Measurements from ENCODE around the gene AHDC1. TPM values are rescaled to one million over a fixed set of nuclear protein-coding genes. Genes with fewer than 3 reads are reported as not detected.

Gene AHDC1
- total and polyA plus RNA-seq, 2 of the 13 experiments (the other 11 are each of a cell fraction or from before 2014, with no cell fraction given), result 1.0 to 2.7 TPM

GRCh38 chr1:27603681-27604578 lies at the start of gene AHDC1 (continued):
- TF ChIP-seq RBM39 (IDR thresholded peaks at IDR 0.05; ENCODE audit: low read depth, low read length, poor library complexity, severe bottlenecking), result no peak
- no peak for TF ChIP-seq SKIL (CRISPR knock-in tag; IDR thresholded peaks at IDR 0.05; ENCODE audit: borderline replicate concordance)
- no peak for TF ChIP-seq FOXP1 (IDR thresholded peaks at IDR 0.05)
- TF ChIP-seq FOXP1 (CRISPR knock-in tag; IDR thresholded peaks at IDR 0.05), result no peak
- TF ChIP-seq GFI1 (CRISPR knock-in tag; IDR thresholded peaks at IDR 0.05; ENCODE audit: borderline replicate concordance), result no peak
- TF ChIP-seq ZNF256 (CRISPR knock-in tag; conservative IDR thresholded peaks at IDR 0.05), result no peak
- no peak for TF ChIP-seq DPF2 (CRISPR knock-in tag; IDR thresholded peaks at IDR 0.05; ENCODE audit: borderline replicate concordance, low read depth)
- TF ChIP-seq ZNF441 (CRISPR knock-in tag; IDR thresholded peaks at IDR 0.05; ENCODE audit: borderline replicate concordance), result 0 out of 2 replicates have a peak, but pooled peaks have one; percentile 35
- TF ChIP-seq REST (IDR thresholded peaks at IDR 0.05; ENCODE audit: borderline replicate concordance in 1 of 2, low read depth in 1 of 2, low read length in 2 of 2), result no peak
- no peak for TF ChIP-seq AKAP8 (CRISPR knock-in tag; IDR thresholded peaks at IDR 0.05)
- no peak for TF ChIP-seq KLF9 (CRISPR knock-in tag; IDR thresholded peaks at IDR 0.05; ENCODE audit: low read depth)
- TF ChIP-seq TBX2 (CRISPR knock-in tag; IDR thresholded peaks at IDR 0.05; ENCODE audit: borderline replicate concordance), result no peak; the same call in 1 of the 2 replicates
- peak; percentile 45; the same call in 1 of the 2 replicates for TF ChIP-seq RAD21 (CRISPR knock-in tag; IDR thresholded peaks at IDR 0.05)
- no peak for TF ChIP-seq ZSCAN30 (CRISPR knock-in tag; IDR thresholded peaks at IDR 0.05)
- no peak for TF ChIP-seq ZNF276 (CRISPR knock-in tag; IDR thresholded peaks at IDR 0.05; ENCODE audit: low read depth)
- no peak for TF ChIP-seq ZNF205 (CRISPR knock-in tag; IDR thresholded peaks at IDR 0.05)
- no peak for TF ChIP-seq ZKSCAN8 (CRISPR knock-in tag; IDR thresholded peaks at IDR 0.05; ENCODE audit: borderline replicate concordance)
- no peak for TF ChIP-seq ZNF260 (CRISPR knock-in tag; IDR thresholded peaks at IDR 0.05; ENCODE audit: borderline replicate concordance, low read depth)
- no peak for TF ChIP-seq ZNF17 (CRISPR knock-in tag; IDR thresholded peaks at IDR 0.05)
- TF ChIP-seq HIC2 (CRISPR knock-in tag; IDR thresholded peaks at IDR 0.05; ENCODE audit: low read depth), result no peak

All from HepG2 (cell line).